IPS-18c (cell line): ENCODE results near the gene NOC2L.
"Not testable (repeated sequence)": the region's sequence is repeated elsewhere in the genome, so short reads cannot be mapped to it uniquely, and the experiment has no call there.

ENCODE experiments used
- H3K4me3 ChIP-seq: 2 replicates; pipeline ENCODE4 v1.7.0; 2013; ENCODE audit warnings: low read depth, mild to moderate bottlenecking, low read length, moderate library complexity; ENCODE audit not compliant: insufficient read depth
- H3K9me3 ChIP-seq: one replicate; pipeline ENCODE4 v1.6.1; 2013; ENCODE audit warnings: mild to moderate bottlenecking, low read length, moderate library complexity; ENCODE audit not compliant: control insufficient read depth, insufficient read depth

Gene NOC2L

GRCh38 chr1:954927-955326 lies 4.1 kb downstream of the NOC2L start:
- no peak overlapping the region for H3K4me3 ChIP-seq
- H3K9me3 ChIP-seq: no peaks in the 10 kb centered on the region

- Histone ChIP-seq H3K4me3 (no peak overlapping the region), H3K9me3 (no peaks in the 10 kb centered on the region)
Observed at GRCh38 chr1:953524-954320, 5.3 kb downstream of the NOC2L start.

GRCh38 chr1:952603-953002 lies 6.5 kb downstream of the NOC2L start:
- Histone ChIP-seq H3K4me3 (no peak overlapping the region), H3K9me3 (no peaks in the 10 kb centered on the region)

- Histone ChIP-seq H3K9me3 (no peaks in the 10 kb centered on the region), H3K4me3 (no peak overlapping the region)
Observed at GRCh38 chr1:952201-952600, 6.9 kb downstream of the NOC2L start.

- Histone ChIP-seq H3K9me3 (no peaks in the 10 kb centered on the region), H3K4me3 (no peak overlapping the region)
Observed at GRCh38 chr1:951364-951763, 7.7 kb downstream of the NOC2L start.

GRCh38 chr1:950881-951280 lies 8.2 kb downstream of the NOC2L start:
- Histone ChIP-seq H3K4me3 (no peak overlapping the region), H3K9me3 (no peaks in the 10 kb centered on the region)

- H3K4me3 ChIP-seq: no peak overlapping the region
- H3K9me3 ChIP-seq: no peaks in the 10 kb centered on the region
Observed at GRCh38 chr1:950268-950667, 8.8 kb downstream of the NOC2L start.

- Histone ChIP-seq H3K9me3 (no peaks in the 10 kb centered on the region), H3K4me3 (no peak overlapping the region)
Observed at GRCh38 chr1:947958-948357, 11.1 kb downstream of the NOC2L start.

GRCh38 chr1:946811-947210 lies 12.2 kb downstream of the NOC2L start:
- not testable (repeated sequence) for H3K9me3 ChIP-seq, H3K4me3 ChIP-seq

- Histone ChIP-seq H3K9me3 (no peaks in the 10 kb centered on the region), H3K4me3 (no peak overlapping the region)
Observed at GRCh38 chr1:945688-946556, 13.1 kb downstream of the NOC2L start.

GRCh38 chr1:944341-945325 lies 14.4 kb downstream of the NOC2L start:
- no peaks in the 10 kb centered on the region for H3K9me3 ChIP-seq
- no peak overlapping the region for H3K4me3 ChIP-seq

- Histone ChIP-seq H3K4me3 (no peak overlapping the region; the same call in 1 of the 2 replicates), H3K9me3 (no peaks in the 10 kb centered on the region)
Observed at GRCh38 chr1:943545-944340, 15.3 kb downstream of the NOC2L start.

- Histone ChIP-seq H3K4me3 (peak overlapping the region; percentile 31; the same call in 1 of the 2 replicates), H3K9me3 (no peaks in the 10 kb centered on the region)
Observed at GRCh38 chr1:942864-943533, 16.1 kb downstream of the NOC2L start.

GRCh38 chr1:942411-942821 lies 16.6 kb downstream of the NOC2L start:
- Histone ChIP-seq H3K9me3 (no peaks in the 10 kb centered on the region), H3K4me3 (peak overlapping the region; percentile 31; the same call in 1 of the 2 replicates)

GRCh38 chr1:941588-942383 lies 17.3 kb downstream of the NOC2L start:
- Histone ChIP-seq H3K4me3 (peak overlapping the region; percentile 43; the same call in 1 of the 2 replicates), H3K9me3 (no peaks in the 10 kb centered on the region)
